ENCODE results near the gene UBR3.

DNA sequence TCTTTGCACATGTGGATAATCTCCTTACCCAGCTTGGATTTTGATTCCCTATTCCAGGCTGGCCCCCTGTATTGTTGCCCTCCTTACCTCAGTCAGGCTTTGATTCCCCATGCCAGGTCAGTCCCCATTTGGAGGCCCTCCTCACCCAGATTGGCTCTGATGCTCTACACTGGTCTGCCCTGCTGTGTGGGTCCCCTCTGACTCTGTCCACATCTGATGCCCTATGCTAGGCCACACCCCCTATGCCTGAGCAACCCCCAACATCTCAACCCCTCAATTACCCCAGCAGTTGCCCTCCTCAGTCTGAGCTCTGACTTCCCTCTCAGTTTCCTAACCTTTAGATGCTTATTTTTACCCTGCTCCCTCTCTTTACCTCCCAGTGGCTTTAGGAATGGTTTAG lies 89.4 kb downstream of the UBR3 start:
- TF ChIP-seq POLR2A (IDR thresholded peaks at IDR 0.05; ENCODE audit: low read depth, low read length) = no peak
- no peak for TF ChIP-seq POLR2AphosphoS5 (IDR thresholded peaks at IDR 0.05; ENCODE audit: low read depth, low read length)
- no peak for TF ChIP-seq TAF1 (IDR thresholded peaks at IDR 0.05; ENCODE audit: low read depth, low read length)
- no peak for TF ChIP-seq SPI1 (IDR thresholded peaks at IDR 0.05; ENCODE audit: low read depth, low read length)

Data from GM12891 (cell line).